OCI-LY7 (cell line): ENCODE results near the gene ITPRIP.

Source experiments
- EZH2phosphoT487 ChIP-seq: fragments of 200-600 bp; sonication (generic); IDR thresholded peaks from 2 replicates; pipeline ENCODE4 v1.6.1; 2018; ENCODE audit warnings: low read depth, borderline replicate concordance, mild to moderate bottlenecking, mixed run types, antibody characterized with exemption, low read length, moderate library complexity, mixed read lengths
- TF ChIP-seq, protein P1 (sequence below): fragments of 200-600 bp; sonication (generic); conservative IDR thresholded peaks from 2 replicates; pipeline ENCODE4 v1.5.1; 2014; ENCODE audit warnings: mild to moderate bottlenecking, antibody characterized with exemption, low read length, moderate library complexity, mixed read lengths

DNA sequence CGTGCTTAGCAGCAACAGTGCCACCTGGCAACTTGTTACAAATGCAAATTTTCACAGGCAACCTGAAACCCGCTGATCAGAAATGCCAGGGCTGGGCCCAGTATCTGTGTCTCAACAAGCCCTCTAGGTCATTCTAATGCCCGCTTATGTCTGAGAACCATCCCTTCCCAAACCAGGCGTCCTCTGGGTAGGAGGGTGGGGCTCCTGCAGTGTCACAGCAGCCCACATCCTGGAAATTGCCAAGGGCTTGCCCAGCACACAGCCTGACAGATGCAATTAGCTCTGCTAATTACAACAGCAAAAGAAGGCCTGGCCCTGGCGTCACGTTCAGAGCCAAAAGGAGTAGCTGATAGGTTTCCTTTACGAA, 15.9 kb downstream of the ITPRIP start:
- TF ChIP-seq, protein P1, sequence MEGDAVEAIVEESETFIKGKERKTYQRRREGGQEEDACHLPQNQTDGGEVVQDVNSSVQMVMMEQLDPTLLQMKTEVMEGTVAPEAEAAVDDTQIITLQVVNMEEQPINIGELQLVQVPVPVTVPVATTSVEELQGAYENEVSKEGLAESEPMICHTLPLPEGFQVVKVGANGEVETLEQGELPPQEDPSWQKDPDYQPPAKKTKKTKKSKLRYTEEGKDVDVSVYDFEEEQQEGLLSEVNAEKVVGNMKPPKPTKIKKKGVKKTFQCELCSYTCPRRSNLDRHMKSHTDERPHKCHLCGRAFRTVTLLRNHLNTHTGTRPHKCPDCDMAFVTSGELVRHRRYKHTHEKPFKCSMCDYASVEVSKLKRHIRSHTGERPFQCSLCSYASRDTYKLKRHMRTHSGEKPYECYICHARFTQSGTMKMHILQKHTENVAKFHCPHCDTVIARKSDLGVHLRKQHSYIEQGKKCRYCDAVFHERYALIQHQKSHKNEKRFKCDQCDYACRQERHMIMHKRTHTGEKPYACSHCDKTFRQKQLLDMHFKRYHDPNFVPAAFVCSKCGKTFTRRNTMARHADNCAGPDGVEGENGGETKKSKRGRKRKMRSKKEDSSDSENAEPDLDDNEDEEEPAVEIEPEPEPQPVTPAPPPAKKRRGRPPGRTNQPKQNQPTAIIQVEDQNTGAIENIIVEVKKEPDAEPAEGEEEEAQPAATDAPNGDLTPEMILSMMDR: no peak
- no peak for TF ChIP-seq EZH2phosphoT487
